PFSK-1 (cell line): ENCODE data around the gene SMCO4.

ENCODE experiments used
- FOXP2 ChIP-seq: optimal IDR thresholded peaks from 2 replicates; pipeline ENCODE3; 2011; ENCODE audit warnings: borderline replicate concordance, control low read depth, inconsistent platforms; ENCODE audit not compliant: insufficient read depth; ENCODE audit errors: extremely low read length, extremely low read depth
- POLR2AphosphoS5 ChIP-seq: IDR thresholded peaks from 2 replicates; pipeline ENCODE4 v1.6.1; 2012; ENCODE audit warnings: low read depth, mild to moderate bottlenecking, control low read depth, low read length, moderate library complexity
- SIN3A ChIP-seq: IDR thresholded peaks from 2 replicates; pipeline ENCODE4 v1.6.1; 2012; ENCODE audit warnings: mild to moderate bottlenecking, low read length, moderate library complexity, borderline replicate concordance; ENCODE audit not compliant: insufficient read depth
- TAF1 ChIP-seq: IDR thresholded peaks from 2 replicates; pipeline ENCODE4 v1.6.1; 2012; ENCODE audit warnings: low read length, control low read depth, borderline replicate concordance; ENCODE audit not compliant: insufficient read depth
- TF ChIP-seq, protein P1 (sequence below), 2 experiments: IDR thresholded peaks; 2 replicates each; pipeline versions ENCODE4 v1.6.1 to v1.8.0; 2011 to 2012; ENCODE audit warnings: low read depth in 2 of 2, low read length in 2 of 2, control low read depth in 1 of 2, inconsistent platforms in 1 of 2, mild to moderate bottlenecking in 1 of 2, moderate library complexity in 1 of 2; ENCODE audit not compliant: insufficient read depth in 1 of 2

The SMCO4 gene

GRCh38 chr11:93547028-93547427 lies 3.8 kb upstream of the SMCO4 start:
- TF ChIP-seq FOXP2 = no peak
- no peak for TF ChIP-seq TAF1
- TF ChIP-seq, protein P1, sequence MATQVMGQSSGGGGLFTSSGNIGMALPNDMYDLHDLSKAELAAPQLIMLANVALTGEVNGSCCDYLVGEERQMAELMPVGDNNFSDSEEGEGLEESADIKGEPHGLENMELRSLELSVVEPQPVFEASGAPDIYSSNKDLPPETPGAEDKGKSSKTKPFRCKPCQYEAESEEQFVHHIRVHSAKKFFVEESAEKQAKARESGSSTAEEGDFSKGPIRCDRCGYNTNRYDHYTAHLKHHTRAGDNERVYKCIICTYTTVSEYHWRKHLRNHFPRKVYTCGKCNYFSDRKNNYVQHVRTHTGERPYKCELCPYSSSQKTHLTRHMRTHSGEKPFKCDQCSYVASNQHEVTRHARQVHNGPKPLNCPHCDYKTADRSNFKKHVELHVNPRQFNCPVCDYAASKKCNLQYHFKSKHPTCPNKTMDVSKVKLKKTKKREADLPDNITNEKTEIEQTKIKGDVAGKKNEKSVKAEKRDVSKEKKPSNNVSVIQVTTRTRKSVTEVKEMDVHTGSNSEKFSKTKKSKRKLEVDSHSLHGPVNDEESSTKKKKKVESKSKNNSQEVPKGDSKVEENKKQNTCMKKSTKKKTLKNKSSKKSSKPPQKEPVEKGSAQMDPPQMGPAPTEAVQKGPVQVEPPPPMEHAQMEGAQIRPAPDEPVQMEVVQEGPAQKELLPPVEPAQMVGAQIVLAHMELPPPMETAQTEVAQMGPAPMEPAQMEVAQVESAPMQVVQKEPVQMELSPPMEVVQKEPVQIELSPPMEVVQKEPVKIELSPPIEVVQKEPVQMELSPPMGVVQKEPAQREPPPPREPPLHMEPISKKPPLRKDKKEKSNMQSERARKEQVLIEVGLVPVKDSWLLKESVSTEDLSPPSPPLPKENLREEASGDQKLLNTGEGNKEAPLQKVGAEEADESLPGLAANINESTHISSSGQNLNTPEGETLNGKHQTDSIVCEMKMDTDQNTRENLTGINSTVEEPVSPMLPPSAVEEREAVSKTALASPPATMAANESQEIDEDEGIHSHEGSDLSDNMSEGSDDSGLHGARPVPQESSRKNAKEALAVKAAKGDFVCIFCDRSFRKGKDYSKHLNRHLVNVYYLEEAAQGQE (IDR thresholded peaks at IDR 0.05; ENCODE audit: insufficient read depth in 1 of 2, low read depth in 2 of 2, low read length in 2 of 2) = no peak
- TF ChIP-seq SIN3A = no peak
- TF ChIP-seq POLR2AphosphoS5 = no peak

- TF ChIP-seq FOXP2 = no peak
- no peak for TF ChIP-seq TAF1
- TF ChIP-seq SIN3A = no peak
- TF ChIP-seq POLR2AphosphoS5 = no peak
- TF ChIP-seq, protein P1 (IDR thresholded peaks at IDR 0.05; ENCODE audit: insufficient read depth in 1 of 2, low read depth in 2 of 2, low read length in 2 of 2) = no peak
Measured at GRCh38 chr11:93545566-93545965, 2.4 kb upstream of the SMCO4 start.

DNA sequence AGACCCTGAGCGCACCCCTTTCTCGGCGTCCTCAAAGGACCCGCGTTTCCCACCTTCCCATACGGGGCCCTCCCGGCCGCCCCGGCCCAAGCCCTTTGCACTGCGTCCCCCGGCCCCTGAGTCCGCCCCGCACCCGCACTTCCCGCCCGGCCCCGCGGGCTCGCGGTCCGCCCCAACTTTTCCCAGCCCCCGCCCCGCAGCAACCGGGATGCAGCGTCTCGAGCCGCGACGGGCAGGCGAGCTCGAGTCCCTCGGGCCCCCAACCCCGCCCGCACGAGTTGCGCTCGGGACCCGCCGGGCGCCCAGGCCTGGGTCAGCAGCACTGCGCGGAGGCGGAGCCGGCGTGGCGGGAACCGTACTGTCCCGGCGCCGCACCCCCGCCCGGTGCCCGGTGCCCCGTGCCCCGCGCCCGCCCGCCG lies 371 bp downstream of the SMCO4 start:
- TF ChIP-seq SIN3A (no peak), POLR2AphosphoS5 (no peak), FOXP2 (no peak), TAF1 (no peak)
- TF ChIP-seq, protein P1 (IDR thresholded peaks at IDR 0.05; ENCODE audit: insufficient read depth in 1 of 2, low read depth in 2 of 2, low read length in 2 of 2) = no peak

GRCh38 chr11:93541884-93542810 lies 1.0 kb downstream of the SMCO4 start:
- TF ChIP-seq POLR2AphosphoS5 (no peak), FOXP2 (no peak), SIN3A (no peak), TAF1 (no peak)
- TF ChIP-seq, protein P1 (IDR thresholded peaks at IDR 0.05; ENCODE audit: insufficient read depth in 1 of 2, low read depth in 2 of 2, low read length in 2 of 2) = no peak
